Sigmoid colon (tissue), 7 donors: Measurements from ENCODE around the gene HMGCL. TPM values are rescaled to one million over a fixed set of nuclear protein-coding genes. Genes with fewer than 3 reads are reported as not detected.
A peak's percentile ranks its signal among the peaks of the same experiment; 100 is the strongest.

ENCODE experiments used
- DNase-seq: peaks from one replicate; pipeline ENCODE4 v3.0.0-alpha.2; 2019
- H3K27ac ChIP-seq, 4 donors: fragments of 200-600 bp; sonication (generic); one replicate each; pipeline ENCODE4 v1.5.1; 2016 to 2019; ENCODE audit warnings: mild to moderate bottlenecking in 1 of 4
- H3K27me3 ChIP-seq, 3 donors: fragments of 200-600 bp; sonication (generic); one replicate each; pipeline ENCODE4 v1.5.1; 2019; ENCODE audit warnings: mild to moderate bottlenecking in 1 of 3
- H3K36me3 ChIP-seq, 4 donors: fragments of 200-600 bp; sonication (generic); one replicate each; pipeline ENCODE4 v1.5.1; 2016 to 2019
- H3K4me1 ChIP-seq, 4 donors: fragments of 200-600 bp; sonication (generic); one replicate each; pipeline ENCODE4 v1.5.1; 2017 to 2019
- H3K4me3 ChIP-seq, 4 donors: fragments of 200-600 bp; sonication (generic); one replicate each; pipeline ENCODE4 v1.5.1; 2017 to 2019; ENCODE audit warnings: mild to moderate bottlenecking in 2 of 4, moderate library complexity in 1 of 4
- H3K9me3 ChIP-seq, 4 donors: fragments of 200-600 bp in 3 of 4; sonication (generic) in 3 of 4; one replicate each; pipeline versions ENCODE4 v1.5.1 to v1.6.1; 2013 to 2019
- EP300 ChIP-seq, 4 donors: sonication (generic); formaldehyde crosslinking; IDR thresholded peaks; one replicate each; pipeline ENCODE4 v1.6.1; 2017; ENCODE audit warnings: antibody characterized with exemption in 4 of 4
- POLR2A ChIP-seq, 2 donors: fragments of 450-650 bp; IDR thresholded peaks; one replicate each; pipeline ENCODE4 v1.6.1; 2016; ENCODE audit warnings: antibody characterized with exemption in 2 of 2, mild to moderate bottlenecking in 2 of 2, moderate library complexity in 2 of 2
- POLR2AphosphoS5 ChIP-seq, 4 donors: sonication (generic); formaldehyde crosslinking; IDR thresholded peaks; one replicate each; pipeline ENCODE4 v1.6.1; 2017; ENCODE audit warnings: antibody characterized with exemption in 4 of 4
- WGBS, 2 donors: extraction: QIAGEN DNeasy Blood & Tissue Kit; methylation state at CpG; one replicate each; pipeline ENCODE4 v1.1.7; 2013; 5-methylcytosine and 5-hydroxymethylcytosine counted together
- intact Hi-C: fragments of 100-400 bp; cut with DNase I; formaldehyde crosslinking; loops from one replicate; pipeline ENCODE4 v1.15.1; 2023
- polyA plus RNA-seq, 3 donors: library from polyadenylated mRNA; stranded (reverse); fragments of 200-250 nt; gene quantifications; one replicate each; pipeline ENCODE4 v1.2.3, GENCODE V29; 2013
- total RNA-seq, 4 donors: library from RNA; depleted of rRNA; stranded (reverse); fragments of >200 nt; gene quantifications; one replicate each; pipeline ENCODE4 v1.1.0, GENCODE V29; 2016
- TF ChIP-seq, protein P1 (sequence below), 4 experiments: fragments of 450-650 bp in 3 of 4; fragments of 200-600 bp in 1 of 4; IDR thresholded peaks; one replicate each; pipeline ENCODE4 v1.5.1; 2016 to 2019; ENCODE audit warnings: antibody characterized with exemption in 4 of 4, mild to moderate bottlenecking in 3 of 4, moderate library complexity in 2 of 4
- donor health status: healthy with polysubstance abuse.
- donor health status: Bipolar disorder and iron deficiency.
- donor health status: healthy.

Gene HMGCL
- total and polyA plus RNA-seq, 7 donors = 24.8 to 156 (median 47.4) TPM

DNA sequence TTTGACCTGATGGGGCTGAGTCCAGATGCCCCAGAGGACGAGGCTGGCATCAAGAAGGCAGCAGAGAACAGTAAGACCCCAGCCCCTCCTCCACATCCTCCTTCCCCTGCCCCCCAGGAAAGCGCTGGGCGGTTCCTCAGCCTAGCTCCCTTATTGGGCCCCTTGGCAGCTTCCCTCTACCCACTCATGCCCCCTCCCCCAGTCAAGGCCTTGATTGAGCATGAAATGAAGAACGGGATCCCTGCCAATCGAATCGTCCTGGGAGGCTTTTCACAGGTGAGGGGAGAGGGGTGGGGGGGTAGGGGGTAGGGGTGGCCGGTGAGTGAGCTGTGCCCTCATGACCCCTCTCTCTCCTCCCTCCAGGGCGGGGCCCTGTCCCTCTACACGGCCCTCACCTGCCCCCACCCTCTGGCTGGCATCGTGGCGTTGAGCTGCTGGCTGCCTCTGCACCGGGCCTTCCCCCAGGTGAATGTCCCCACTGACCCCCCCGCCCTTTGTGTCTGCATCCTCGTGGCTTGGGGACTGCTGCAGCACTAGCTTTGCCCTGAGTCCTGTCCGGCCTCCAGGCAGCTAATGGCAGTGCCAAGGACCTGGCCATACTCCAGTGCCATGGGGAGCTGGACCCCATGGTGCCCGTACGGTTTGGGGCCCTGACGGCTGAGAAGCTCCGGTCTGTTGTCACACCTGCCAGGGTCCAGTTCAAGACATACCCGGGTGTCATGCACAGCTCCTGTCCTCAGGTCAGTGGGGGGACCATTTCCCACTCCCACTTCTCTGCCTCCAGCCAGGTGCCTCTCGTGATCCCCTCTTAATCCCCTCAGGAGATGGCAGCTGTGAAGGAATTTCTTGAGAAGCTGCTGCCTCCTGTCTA, 31.1 kb downstream of the HMGCL start:
- Histone ChIP-seq H3K27ac (peak overlapping the region; percentile 12 to 82 (median 20)), H3K4me3 (no peak overlapping the region), H3K9me3 (no peaks in the 10 kb centered on the region), H3K36me3 (peaks cover 0 to 25% (median 8%) of the 10 kb centered on the region in 4 donors), H3K4me1 (peaks cover 0 to 41% (median 33%) of the 10 kb centered on the region in 4 donors), H3K27me3 (no peaks in the 10 kb centered on the region)
- 61 to 78% methylated on average over 21 of the region's 21 CpGs for WGBS, 2 donors
- peak; percentile 55 for DNase-seq
- TF ChIP-seq POLR2AphosphoS5 (IDR thresholded peaks at IDR 0.05) (no peak), POLR2A (IDR thresholded peaks at IDR 0.05) (no peak), EP300 (IDR thresholded peaks at IDR 0.05) (no peak)
- TF ChIP-seq, protein P1, sequence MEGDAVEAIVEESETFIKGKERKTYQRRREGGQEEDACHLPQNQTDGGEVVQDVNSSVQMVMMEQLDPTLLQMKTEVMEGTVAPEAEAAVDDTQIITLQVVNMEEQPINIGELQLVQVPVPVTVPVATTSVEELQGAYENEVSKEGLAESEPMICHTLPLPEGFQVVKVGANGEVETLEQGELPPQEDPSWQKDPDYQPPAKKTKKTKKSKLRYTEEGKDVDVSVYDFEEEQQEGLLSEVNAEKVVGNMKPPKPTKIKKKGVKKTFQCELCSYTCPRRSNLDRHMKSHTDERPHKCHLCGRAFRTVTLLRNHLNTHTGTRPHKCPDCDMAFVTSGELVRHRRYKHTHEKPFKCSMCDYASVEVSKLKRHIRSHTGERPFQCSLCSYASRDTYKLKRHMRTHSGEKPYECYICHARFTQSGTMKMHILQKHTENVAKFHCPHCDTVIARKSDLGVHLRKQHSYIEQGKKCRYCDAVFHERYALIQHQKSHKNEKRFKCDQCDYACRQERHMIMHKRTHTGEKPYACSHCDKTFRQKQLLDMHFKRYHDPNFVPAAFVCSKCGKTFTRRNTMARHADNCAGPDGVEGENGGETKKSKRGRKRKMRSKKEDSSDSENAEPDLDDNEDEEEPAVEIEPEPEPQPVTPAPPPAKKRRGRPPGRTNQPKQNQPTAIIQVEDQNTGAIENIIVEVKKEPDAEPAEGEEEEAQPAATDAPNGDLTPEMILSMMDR (IDR thresholded peaks at IDR 0.05) = no peak
- intact Hi-C loops = no loop called here

DNA sequence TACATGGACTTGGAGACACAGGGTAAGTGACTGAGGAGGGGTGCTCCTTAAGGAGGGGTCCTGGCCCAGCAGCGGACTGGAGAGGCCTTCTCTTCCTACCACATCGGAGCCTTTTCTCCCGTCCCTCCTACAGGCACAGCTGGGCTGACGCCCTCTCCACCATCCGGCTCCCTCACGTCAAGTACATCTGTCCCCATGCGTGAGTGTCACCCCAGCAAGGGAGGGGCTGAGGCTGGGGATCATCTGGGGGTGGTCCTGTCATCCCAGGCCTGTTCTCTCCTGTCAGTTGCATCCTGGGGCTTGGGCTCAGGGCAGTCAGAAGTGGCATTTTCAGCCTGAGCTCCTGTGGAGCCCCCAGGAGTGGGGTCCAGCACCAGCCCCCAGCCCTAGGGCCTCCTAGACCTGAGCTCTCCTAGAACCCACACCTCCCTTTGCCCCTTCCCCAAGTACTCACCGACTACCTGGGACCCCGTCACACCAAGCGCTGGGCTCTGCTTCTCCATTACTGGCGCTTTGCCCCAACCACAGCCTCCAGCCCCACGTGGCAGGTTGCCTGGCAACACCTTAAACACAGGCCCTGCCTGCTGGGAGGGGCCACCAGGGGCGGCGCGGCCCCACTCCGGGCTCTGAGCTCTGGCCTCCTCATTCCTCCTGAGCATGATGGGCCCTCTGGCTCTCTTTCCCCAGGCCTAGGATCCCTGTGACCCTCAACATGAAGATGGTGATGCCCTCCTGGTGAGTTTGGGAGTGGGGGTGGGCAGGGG, 32.0 kb downstream of the HMGCL start:
- WGBS, 2 donors = 45 to 64% methylated on average over 16 of the region's 16 CpGs
- intact Hi-C loops = no loop called here
- no peaks in the 10 kb centered on the region for H3K27me3 ChIP-seq
- H3K4me1 ChIP-seq = peaks cover 0 to 37% (median 32%) of the 10 kb centered on the region in 4 donors
- TF ChIP-seq POLR2AphosphoS5 (IDR thresholded peaks at IDR 0.05) = no peak
- no peak for TF ChIP-seq POLR2A (IDR thresholded peaks at IDR 0.05)
- TF ChIP-seq, protein P1 (IDR thresholded peaks at IDR 0.05) = no peak
- TF ChIP-seq EP300 (IDR thresholded peaks at IDR 0.05) = no peak
- H3K9me3 ChIP-seq = no peaks in the 10 kb centered on the region
- DNase-seq = no peak
- H3K36me3 ChIP-seq = peaks cover 0 to 32% (median 8%) of the 10 kb centered on the region in 4 donors
- H3K27ac ChIP-seq = peak overlapping the region; percentile 12 to 82 (median 54)
- H3K4me3 ChIP-seq = no peak overlapping the region

DNA sequence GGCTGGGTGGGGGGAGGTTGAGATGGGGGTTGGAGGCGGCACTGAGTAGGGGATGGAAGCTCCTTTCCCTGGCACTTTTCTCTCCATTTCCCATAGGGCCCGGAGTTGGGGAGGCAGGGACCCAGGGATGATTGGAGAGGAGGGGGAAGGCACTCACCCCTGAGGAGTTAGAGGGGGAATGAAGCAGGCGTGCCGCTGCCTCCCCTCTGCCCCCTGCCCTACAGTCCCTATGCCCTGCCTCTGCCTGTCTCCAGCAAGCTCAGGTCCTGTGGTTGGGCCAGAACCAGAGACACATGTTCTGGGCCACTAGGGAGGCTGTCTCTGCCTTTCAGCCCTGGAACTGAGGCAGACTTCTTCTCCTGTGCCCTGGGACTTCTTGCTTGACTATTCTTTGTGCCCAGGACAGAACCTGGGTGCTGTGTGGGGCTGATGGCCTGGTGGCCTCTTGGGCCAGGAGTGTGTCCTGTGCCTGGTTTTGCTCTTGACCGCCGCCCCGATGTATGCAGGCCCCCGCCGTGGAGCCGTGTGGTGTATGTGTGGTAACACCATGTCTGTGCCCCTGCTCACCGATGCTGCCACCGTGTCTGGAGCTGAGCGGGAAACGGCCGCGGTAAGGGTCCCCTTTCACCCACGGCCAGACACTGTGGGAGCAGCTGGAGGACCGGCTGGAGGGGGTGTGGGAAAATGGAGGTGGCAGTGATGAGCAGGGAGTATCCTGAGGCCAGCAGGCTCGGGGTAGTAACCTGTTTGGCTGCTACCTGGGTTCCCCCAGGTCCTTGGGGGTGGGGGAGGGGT, 32.9 kb downstream of the HMGCL start:
- H3K36me3 ChIP-seq = peaks cover 4 to 40% (median 10%) of the 10 kb centered on the region in 4 donors
- peaks cover 0 to 37% (median 32%) of the 10 kb centered on the region in 4 donors for H3K4me1 ChIP-seq

More for the DNA sequence above, 32.9 kb downstream of the HMGCL start:
- Histone ChIP-seq H3K4me3 (peak overlapping the region; percentile 52 to 84 (median 77)), H3K27me3 (no peaks in the 10 kb centered on the region), H3K9me3 (no peaks in the 10 kb centered on the region), H3K27ac (peak overlapping the region; percentile 73 to 85 (median 82))
- WGBS, 2 donors = 74 to 80% methylated on average over 19 of the region's 19 CpGs
- no peak for DNase-seq
- TF ChIP-seq EP300 (IDR thresholded peaks at IDR 0.05) (no peak), POLR2AphosphoS5 (IDR thresholded peaks at IDR 0.05) (no peak), POLR2A (IDR thresholded peaks at IDR 0.05) (no peak)
- TF ChIP-seq, protein P1 (IDR thresholded peaks at IDR 0.05) = no peak
- intact Hi-C loops = no loop called here
